Thyroid gland (tissue), 4 donors: Measurements from ENCODE around the gene GRAMD2B. TPM values are rescaled to one million over a fixed set of nuclear protein-coding genes. Genes with fewer than 3 reads are reported as not detected.

Source experiments
- DNase-seq, 2 donors: peaks; one replicate each; pipeline ENCODE4 v3.0.0-alpha.2; 2019
- H3K27ac ChIP-seq, 3 donors: fragments of 200-600 bp; sonication (generic); 1 replicate in 2 of 3; 2 replicates in 1 of 3; pipeline ENCODE4 v1.5.1; 2016 to 2019; ENCODE audit warnings: mild to moderate bottlenecking in 1 of 3, moderate library complexity in 1 of 3
- H3K27me3 ChIP-seq: fragments of 200-600 bp; sonication (generic); one replicate; pipeline ENCODE4 v1.5.1; 2019
- H3K36me3 ChIP-seq, 2 donors: fragments of 200-600 bp; sonication (generic); one replicate each; pipeline ENCODE4 v1.5.1; 2016 to 2019
- H3K4me1 ChIP-seq, 2 donors: fragments of 200-600 bp; sonication (generic); one replicate each; pipeline ENCODE4 v1.5.1; 2017 to 2019
- H3K4me3 ChIP-seq, 3 donors: fragments of 200-600 bp; sonication (generic); replicated peaks in 1 of 3; 1 replicate in 2 of 3; 2 replicates in 1 of 3; pipeline ENCODE4 v1.5.1; 2016; ENCODE audit warnings: mild to moderate bottlenecking in 1 of 3
- H3K9me3 ChIP-seq: fragments of 200-600 bp; sonication (generic); one replicate; pipeline ENCODE4 v1.5.1; 2017
- POLR2A ChIP-seq, 2 donors: fragments of 450-650 bp; IDR thresholded peaks; one replicate each; pipeline ENCODE4 v1.6.1; 2017; ENCODE audit warnings: antibody characterized with exemption in 2 of 2, mild to moderate bottlenecking in 2 of 2, moderate library complexity in 1 of 2
- WGBS, 2 donors: methylation state at CpG; one replicate each; pipeline ENCODE4 v1.1.5; 2017; 5-methylcytosine and 5-hydroxymethylcytosine counted together
- intact Hi-C: fragments of 100-400 bp; cut with DNase I; formaldehyde crosslinking; loops from one replicate; pipeline ENCODE4 v1.15.1; 2023
- total RNA-seq, 4 donors: library from RNA; depleted of rRNA; stranded (reverse); fragments of >200 nt; gene quantifications; one replicate each; pipeline ENCODE4 v1.2.3, GENCODE V29; 2016
- TF ChIP-seq, protein P1 (sequence below), 6 experiments: fragments of 200-600 bp in 3 of 6; fragments of 450-650 bp in 3 of 6; sonication (generic) in 3 of 6; IDR thresholded peaks; one replicate each; pipeline ENCODE4 v1.5.1; 2016 to 2019; ENCODE audit warnings: antibody characterized with exemption in 6 of 6, mild to moderate bottlenecking in 2 of 6, inconsistent platforms in 1 of 6, moderate library complexity in 1 of 6

Gene GRAMD2B
- total RNA-seq, 4 donors from 2014 or later = 68.1 to 115 (median 105) TPM

DNA sequence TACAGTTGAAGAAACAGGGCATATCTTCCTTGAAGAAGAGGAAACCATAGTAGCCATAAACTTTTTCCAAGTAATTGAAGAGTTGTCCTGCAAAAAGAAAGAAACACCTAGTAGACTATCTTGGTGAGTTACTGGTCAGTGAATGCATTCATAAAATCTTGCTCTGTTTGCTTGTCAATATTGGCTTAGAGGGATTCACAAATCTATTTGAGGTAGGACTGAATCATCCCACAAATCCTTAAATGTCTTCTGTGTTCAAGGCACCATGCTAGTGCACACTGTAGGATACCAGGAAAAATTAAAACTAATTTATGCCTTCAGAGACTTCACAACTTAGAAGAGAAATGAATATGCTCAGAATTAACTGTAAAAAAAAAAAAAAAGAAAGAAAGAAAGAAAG, 57.6 kb downstream of the GRAMD2B start:
- DNase-seq = no peak
- peak overlapping the region; percentile 38 to 65 (median 46) for H3K27ac ChIP-seq
- TF ChIP-seq POLR2A (IDR thresholded peaks at IDR 0.05) = no peak
- TF ChIP-seq, protein P1, sequence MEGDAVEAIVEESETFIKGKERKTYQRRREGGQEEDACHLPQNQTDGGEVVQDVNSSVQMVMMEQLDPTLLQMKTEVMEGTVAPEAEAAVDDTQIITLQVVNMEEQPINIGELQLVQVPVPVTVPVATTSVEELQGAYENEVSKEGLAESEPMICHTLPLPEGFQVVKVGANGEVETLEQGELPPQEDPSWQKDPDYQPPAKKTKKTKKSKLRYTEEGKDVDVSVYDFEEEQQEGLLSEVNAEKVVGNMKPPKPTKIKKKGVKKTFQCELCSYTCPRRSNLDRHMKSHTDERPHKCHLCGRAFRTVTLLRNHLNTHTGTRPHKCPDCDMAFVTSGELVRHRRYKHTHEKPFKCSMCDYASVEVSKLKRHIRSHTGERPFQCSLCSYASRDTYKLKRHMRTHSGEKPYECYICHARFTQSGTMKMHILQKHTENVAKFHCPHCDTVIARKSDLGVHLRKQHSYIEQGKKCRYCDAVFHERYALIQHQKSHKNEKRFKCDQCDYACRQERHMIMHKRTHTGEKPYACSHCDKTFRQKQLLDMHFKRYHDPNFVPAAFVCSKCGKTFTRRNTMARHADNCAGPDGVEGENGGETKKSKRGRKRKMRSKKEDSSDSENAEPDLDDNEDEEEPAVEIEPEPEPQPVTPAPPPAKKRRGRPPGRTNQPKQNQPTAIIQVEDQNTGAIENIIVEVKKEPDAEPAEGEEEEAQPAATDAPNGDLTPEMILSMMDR (IDR thresholded peaks at IDR 0.05) = no peak
- peaks cover 0 to 23% of the 10 kb centered on the region in 2 donors for H3K4me1 ChIP-seq
- no peaks in the 10 kb centered on the region for H3K27me3 ChIP-seq
- intact Hi-C loops = no loop called here
- no peak overlapping the region for H3K4me3 ChIP-seq
- no peaks in the 10 kb centered on the region for H3K9me3 ChIP-seq
- H3K36me3 ChIP-seq = peaks cover 42 to 57% of the 10 kb centered on the region in 2 donors

DNA sequence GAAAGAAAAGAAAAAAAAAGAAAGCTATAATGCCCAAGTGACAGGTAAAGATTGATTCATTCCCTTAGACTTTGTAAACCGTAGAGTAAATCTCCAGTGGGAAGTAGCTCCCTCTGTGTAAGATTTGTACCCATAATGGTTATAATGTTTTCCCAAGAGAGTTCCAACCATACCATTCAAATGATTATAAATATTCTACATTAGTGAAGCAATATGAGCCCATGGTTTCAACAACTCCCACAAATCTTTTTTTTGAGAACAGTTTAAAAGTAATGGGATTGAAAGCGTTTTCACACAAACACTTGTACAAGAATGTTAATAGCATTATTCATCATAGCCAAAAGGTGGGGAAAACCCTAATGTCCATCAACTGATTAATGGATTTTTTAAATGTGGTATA, 58.0 kb downstream of the GRAMD2B start:
- H3K27ac ChIP-seq = peak overlapping the region in 1 of 3 donors; percentile 65

DNA sequence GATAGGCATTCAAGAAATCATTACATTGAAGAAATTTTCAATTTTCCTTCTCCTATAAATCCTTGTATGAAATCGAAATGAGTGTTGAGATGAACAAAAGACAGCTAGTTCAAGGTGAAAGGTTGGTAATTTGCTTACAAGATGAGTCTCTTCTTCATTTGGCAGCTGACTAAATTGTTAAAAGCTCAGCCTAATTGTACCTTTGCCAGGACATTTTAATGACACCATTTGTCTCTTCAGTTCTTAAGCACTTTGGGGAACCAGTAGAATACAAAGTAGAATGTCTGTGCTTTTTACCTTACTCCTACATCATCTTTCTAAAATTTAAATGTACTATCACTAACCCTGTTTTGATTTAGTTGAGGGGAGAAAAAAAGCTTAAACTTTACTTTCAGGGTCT, 59.4 kb downstream of the GRAMD2B start:
- Histone ChIP-seq H3K9me3 (no peaks in the 10 kb centered on the region), H3K27me3 (no peaks in the 10 kb centered on the region), H3K27ac (peak overlapping the region in 2 of 3 donors; percentile 25 to 51), H3K4me1 (peaks cover 0 to 17% of the 10 kb centered on the region in 2 donors), H3K4me3 (no peak overlapping the region), H3K36me3 (peaks cover 60 to 73% of the 10 kb centered on the region in 2 donors)
- intact Hi-C loops = no loop called here
- no peak for TF ChIP-seq POLR2A (IDR thresholded peaks at IDR 0.05)
- TF ChIP-seq, protein P1 (IDR thresholded peaks at IDR 0.05) = no peak
- WGBS, 2 donors = 98 to 100% methylated on average over 1 of the region's 1 CpG
- no peak for DNase-seq

More for the DNA sequence above, 58.0 kb downstream of the GRAMD2B start:
- Histone ChIP-seq H3K9me3 (no peaks in the 10 kb centered on the region), H3K36me3 (peaks cover 47 to 61% of the 10 kb centered on the region in 2 donors), H3K4me1 (peaks cover 0 to 23% of the 10 kb centered on the region in 2 donors), H3K27me3 (no peaks in the 10 kb centered on the region), H3K4me3 (no peak overlapping the region)
- intact Hi-C loops = no loop called here
- no peak for TF ChIP-seq POLR2A (IDR thresholded peaks at IDR 0.05)
- WGBS, 2 donors = 96 to 97% methylated on average over 2 of the region's 2 CpGs
- DNase-seq = no peak

- TF ChIP-seq, protein P1 (IDR thresholded peaks at IDR 0.05) = no peak
- no peak for TF ChIP-seq POLR2A (IDR thresholded peaks at IDR 0.05)
- DNase-seq = no peak
- H3K4me1 ChIP-seq = peaks cover 0 to 17% of the 10 kb centered on the region in 2 donors
- WGBS, 2 donors = 59 to 70% methylated on average over 3 of the region's 3 CpGs
- peak overlapping the region in 2 of 3 donors; percentile 25 to 51 for H3K27ac ChIP-seq
- H3K27me3 ChIP-seq = no peaks in the 10 kb centered on the region
- H3K9me3 ChIP-seq = no peaks in the 10 kb centered on the region
- H3K4me3 ChIP-seq = no peak overlapping the region
- intact Hi-C loops = no loop called here
- H3K36me3 ChIP-seq = peaks cover 63 to 73% of the 10 kb centered on the region in 2 donors
Measured at GRCh38 chr5:126483156-126483555, 59.9 kb downstream of the GRAMD2B start.

GRCh38 chr5:126484253-126484652, 61.0 kb downstream of the GRAMD2B start:
- intact Hi-C loops = no loop called here
- no peak for DNase-seq
- WGBS, 2 donors = 91 to 94% methylated on average over 2 of the region's 2 CpGs
- Histone ChIP-seq H3K27me3 (no peaks in the 10 kb centered on the region), H3K27ac (no peak overlapping the region), H3K4me3 (no peak overlapping the region), H3K4me1 (peaks cover 0 to 14% of the 10 kb centered on the region in 2 donors), H3K9me3 (no peaks in the 10 kb centered on the region), H3K36me3 (peaks cover 67 to 74% of the 10 kb centered on the region in 2 donors)
- TF ChIP-seq, protein P1 (IDR thresholded peaks at IDR 0.05) = no peak
- TF ChIP-seq POLR2A (IDR thresholded peaks at IDR 0.05) = no peak
